PC-3 (cell line): ENCODE results near the gene LSP1.

Experiments
- EZH2 ChIP-seq: fragments of 300-600 bp; sonication (generic); IDR thresholded peaks from one replicate; pipeline ENCODE4 v1.6.1; 2017; ENCODE audit warnings: antibody characterized with exemption, mild to moderate bottlenecking, low read length; ENCODE audit not compliant: unreplicated experiment
- EZH2phosphoT487 ChIP-seq: fragments of 300-600 bp; sonication (generic); IDR thresholded peaks from 2 replicates; pipeline ENCODE4 v1.6.1; 2018; ENCODE audit warnings: mild to moderate bottlenecking, antibody characterized with exemption, low read length, borderline replicate concordance
- TF ChIP-seq, protein P1 (sequence below): fragments of 300-600 bp; sonication (generic); conservative IDR thresholded peaks from 2 replicates; pipeline ENCODE4 v1.5.1; 2017; ENCODE audit warnings: antibody characterized with exemption, low read depth, mild to moderate bottlenecking, low read length

DNA sequence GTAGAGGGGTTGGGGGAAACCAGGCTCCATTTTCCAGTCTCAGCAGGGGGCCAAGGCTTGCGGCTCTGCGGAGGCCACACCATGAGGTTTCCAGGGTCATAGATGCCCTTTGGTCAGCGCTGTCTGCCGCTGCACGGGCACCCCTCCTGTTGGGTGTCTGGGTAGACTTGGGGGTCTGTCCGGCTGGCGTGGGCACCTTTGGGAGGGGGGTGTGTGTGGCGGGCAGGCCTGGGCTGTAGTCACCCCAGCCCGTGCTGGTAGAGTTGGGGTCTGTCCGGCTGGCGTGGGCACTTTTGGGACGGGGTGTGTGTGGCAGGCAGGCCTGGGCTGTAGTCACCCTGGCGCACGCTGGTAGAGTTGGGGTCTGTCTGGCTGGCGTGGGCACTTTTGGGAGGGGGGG lies 18.6 kb downstream of the LSP1 start:
- TF ChIP-seq, protein P1, sequence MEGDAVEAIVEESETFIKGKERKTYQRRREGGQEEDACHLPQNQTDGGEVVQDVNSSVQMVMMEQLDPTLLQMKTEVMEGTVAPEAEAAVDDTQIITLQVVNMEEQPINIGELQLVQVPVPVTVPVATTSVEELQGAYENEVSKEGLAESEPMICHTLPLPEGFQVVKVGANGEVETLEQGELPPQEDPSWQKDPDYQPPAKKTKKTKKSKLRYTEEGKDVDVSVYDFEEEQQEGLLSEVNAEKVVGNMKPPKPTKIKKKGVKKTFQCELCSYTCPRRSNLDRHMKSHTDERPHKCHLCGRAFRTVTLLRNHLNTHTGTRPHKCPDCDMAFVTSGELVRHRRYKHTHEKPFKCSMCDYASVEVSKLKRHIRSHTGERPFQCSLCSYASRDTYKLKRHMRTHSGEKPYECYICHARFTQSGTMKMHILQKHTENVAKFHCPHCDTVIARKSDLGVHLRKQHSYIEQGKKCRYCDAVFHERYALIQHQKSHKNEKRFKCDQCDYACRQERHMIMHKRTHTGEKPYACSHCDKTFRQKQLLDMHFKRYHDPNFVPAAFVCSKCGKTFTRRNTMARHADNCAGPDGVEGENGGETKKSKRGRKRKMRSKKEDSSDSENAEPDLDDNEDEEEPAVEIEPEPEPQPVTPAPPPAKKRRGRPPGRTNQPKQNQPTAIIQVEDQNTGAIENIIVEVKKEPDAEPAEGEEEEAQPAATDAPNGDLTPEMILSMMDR = no peak
- TF ChIP-seq EZH2 (no peak), EZH2phosphoT487 (no peak)
